ENCODE data around the gene SLC25A43.
"Not testable (repeated sequence)": the region's sequence is repeated elsewhere in the genome, so short reads cannot be mapped to it uniquely, and the experiment has no call there.

SLC25A43 gene

DNA sequence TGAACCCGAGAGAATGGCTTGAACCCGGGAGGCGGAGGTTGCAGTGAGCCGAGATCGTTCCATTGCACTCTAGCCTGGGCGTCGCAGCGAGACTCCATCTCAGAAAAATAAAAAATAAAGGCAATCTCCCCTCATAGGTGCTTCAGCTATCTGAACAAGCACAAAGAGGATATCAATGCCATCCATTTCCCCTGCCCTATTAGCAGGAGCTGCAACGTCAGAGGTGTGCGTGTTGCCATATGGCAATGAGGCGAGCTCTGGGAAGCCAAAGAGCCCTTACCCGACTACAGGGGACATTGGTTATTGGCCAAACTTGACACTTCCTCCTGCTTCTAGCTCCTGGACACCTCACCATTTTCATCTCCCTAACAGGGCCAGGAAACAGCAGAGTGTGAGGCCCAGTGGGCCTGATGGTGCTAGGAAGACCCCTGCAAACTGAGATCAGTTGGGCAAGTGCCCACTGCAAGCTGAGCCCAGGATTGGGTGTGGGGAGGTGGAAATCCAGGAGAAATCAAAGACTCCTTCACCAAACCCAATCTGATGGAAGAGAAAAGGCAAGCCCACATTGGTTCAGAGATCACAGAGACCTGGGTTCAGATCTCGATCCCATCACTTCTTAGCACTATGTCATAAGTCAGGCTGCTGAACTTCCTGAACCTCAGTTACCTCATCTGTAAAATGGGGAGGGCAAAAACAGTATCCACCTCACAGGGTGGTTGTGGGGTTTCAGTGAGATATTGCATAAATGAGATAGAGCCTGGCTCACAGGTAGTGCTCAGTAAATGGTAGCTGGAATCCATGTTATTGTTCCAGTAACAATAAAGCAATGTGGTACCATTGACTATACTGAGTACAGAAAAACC lies 90.3 kb downstream of the SLC25A43 start:
- TF ChIP-seq ZNF274 (IDR thresholded peaks at IDR 0.05; ENCODE audit: low read depth, low read length), result no peak
- H3K4me3 ChIP-seq (ENCODE audit: low read length), result no peak overlapping the region

DNA sequence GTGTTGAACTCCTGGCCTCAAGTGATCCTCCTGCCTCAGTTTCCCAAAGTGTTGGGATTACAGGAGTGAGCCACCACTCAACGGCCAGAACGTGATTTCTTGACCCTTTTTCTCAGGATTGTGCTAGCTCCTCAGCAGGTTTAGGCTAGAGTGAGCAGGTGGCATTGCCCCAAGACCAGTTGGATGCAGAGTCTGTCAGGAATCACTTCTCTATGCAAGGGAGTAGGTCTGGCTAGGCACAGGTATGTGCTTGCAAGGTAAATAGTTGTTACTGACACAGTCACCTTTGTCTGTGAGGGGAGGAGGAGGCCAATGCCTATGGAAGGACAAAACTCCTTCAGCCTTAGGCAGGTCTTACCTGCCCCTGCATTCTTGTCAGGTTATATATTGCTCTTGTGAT lies 93.3 kb downstream of the SLC25A43 start:
- no peak overlapping the region for H3K4me3 ChIP-seq (ENCODE audit: low read length)
- no peak for TF ChIP-seq ZNF274 (IDR thresholded peaks at IDR 0.05; ENCODE audit: low read depth, low read length)

GRCh38 chrX:119493851-119494495 lies 94.8 kb downstream of the SLC25A43 start:
- H3K4me3 ChIP-seq (ENCODE audit: low read length), result not testable (repeated sequence)

- TF ChIP-seq ZNF274 (IDR thresholded peaks at IDR 0.05; ENCODE audit: low read depth, low read length), result no peak
- H3K4me3 ChIP-seq (ENCODE audit: low read length), result no peak overlapping the region
Measured at GRCh38 chrX:119495734-119496726, 96.9 kb downstream of the SLC25A43 start.

DNA sequence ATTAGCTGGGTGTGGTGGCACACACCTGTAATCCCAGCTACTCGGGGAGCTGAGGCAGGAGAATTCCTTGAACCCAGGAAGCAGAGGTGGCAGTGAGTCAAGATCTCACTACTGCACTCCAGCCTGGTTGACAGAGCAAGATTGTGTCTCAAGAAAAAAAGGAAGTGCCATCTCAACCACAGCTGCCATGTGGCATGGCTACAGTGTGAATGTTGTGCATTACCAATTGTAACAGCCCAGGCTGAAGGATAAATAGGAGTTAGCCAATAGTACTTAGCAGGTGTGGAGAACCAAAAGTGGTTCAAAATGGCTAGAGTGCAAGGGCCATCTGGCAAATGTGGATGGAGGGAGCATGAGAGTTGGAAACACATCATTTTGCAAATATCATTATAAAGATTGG lies 98.0 kb downstream of the SLC25A43 start:
- TF ChIP-seq ZNF274 (IDR thresholded peaks at IDR 0.05; ENCODE audit: low read depth, low read length), result no peak
- no peak overlapping the region for H3K4me3 ChIP-seq (ENCODE audit: low read length)

DNA sequence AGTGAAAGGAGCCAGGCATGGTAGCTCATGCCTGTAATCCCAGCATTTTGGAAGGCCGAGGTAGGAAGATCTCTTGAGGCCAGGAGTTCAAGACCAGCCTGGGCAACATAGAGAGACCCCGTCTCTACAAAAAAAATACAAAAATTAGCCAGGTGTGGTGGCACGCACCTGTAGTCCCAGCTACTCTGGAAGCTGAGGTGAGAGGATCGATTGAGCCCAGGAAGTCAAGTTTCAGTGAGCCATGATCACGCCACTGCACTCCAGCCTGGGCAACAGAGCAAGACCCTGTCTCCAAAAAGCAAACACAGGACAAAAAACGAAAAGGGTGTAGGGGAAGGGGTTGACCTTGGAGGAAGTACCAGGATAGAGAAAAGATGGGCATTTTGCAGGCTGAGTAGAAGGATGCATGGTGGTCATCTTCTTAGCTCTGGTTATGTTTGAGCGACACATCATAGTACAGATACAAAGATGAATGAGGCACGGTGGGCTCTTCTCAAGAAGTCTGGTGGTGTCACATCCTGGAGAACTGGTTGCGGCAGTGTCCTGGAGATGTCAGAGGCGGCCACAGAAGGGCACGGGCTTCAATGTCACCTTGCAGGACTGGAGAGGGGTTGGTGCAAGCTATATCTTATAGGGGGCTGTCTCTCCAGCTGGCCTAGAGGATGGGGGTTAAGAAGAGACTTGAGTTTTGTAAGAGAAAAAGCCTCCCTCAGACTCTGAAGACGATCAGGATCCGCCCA lies 101.1 kb downstream of the SLC25A43 start:
- no peak overlapping the region for H3K4me3 ChIP-seq (ENCODE audit: low read length)
- TF ChIP-seq ZNF274 (IDR thresholded peaks at IDR 0.05; ENCODE audit: low read depth, low read length), result no peak

GRCh38 chrX:119501511-119502148 lies 102.5 kb downstream of the SLC25A43 start:
- no peak overlapping the region for H3K4me3 ChIP-seq (ENCODE audit: low read length)
- no peak for TF ChIP-seq ZNF274 (IDR thresholded peaks at IDR 0.05; ENCODE audit: low read depth, low read length)

GRCh38 chrX:119502727-119503483 lies 103.8 kb downstream of the SLC25A43 start:
- TF ChIP-seq ZNF274 (IDR thresholded peaks at IDR 0.05; ENCODE audit: low read depth, low read length), result no peak
- H3K4me3 ChIP-seq (ENCODE audit: low read length), result no peak overlapping the region

- no peak overlapping the region for H3K4me3 ChIP-seq (ENCODE audit: low read length)
- no peak for TF ChIP-seq ZNF274 (IDR thresholded peaks at IDR 0.05; ENCODE audit: low read depth, low read length)
Measured at GRCh38 chrX:119503484-119503861, 104.3 kb downstream of the SLC25A43 start.
